ENCODE measurements around the gene AHRR.
"Not testable (repeated sequence)": the region's sequence is repeated elsewhere in the genome, so short reads cannot be mapped to it uniquely, and the experiment has no call there.

Gene AHRR

DNA sequence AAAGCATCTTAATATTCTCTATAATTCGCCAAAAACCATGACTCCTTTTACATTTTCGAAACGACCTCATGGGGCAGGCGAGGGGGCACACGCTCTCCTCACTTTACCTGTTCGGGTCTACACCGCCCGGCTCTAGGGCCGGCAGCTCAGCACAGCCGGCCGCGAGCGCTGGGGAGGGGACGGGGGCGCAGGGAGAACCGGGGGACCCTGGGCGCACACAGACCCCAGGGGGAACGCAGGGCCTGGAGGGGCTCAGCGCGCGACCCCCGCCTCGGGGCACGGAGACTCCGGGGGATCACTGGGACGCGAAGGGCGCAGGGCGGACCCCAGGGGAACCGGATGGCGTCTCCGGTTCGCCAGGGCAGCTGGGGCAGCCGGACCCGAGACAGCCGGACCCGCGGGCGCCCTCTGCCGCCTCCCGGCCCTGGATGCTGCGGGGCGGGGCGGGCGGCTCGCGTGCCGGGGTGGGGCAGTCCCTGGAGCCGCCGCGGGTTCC is at the start of gene AHRR:
TSS of gene AHRR (plus strand) at position 485 of the 496 bp plus-strand sequence. CDS start 22,189 bp downstream, outside the sequence.
- DNase-seq = peak; percentile 19

DNA sequence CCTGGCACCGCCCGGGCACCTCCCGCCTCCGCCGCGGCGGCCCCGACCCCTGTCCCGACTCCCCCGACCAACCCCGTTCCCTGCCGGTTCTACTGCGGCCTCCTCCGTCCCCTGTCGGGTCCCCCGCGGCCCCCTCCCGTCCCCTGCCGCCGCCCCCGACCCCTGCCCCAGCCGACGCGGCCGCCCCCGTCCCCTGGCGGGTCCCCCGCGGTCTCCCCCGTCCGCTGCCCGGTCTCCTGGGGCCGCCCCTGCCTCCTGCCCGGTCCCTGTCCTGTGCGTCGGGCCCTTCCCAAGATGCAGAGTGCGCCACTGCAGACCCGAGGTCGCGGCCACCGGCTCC is 49.7 kb upstream of the AHRR start:
- not testable (repeated sequence) for DNase-seq

DNA sequence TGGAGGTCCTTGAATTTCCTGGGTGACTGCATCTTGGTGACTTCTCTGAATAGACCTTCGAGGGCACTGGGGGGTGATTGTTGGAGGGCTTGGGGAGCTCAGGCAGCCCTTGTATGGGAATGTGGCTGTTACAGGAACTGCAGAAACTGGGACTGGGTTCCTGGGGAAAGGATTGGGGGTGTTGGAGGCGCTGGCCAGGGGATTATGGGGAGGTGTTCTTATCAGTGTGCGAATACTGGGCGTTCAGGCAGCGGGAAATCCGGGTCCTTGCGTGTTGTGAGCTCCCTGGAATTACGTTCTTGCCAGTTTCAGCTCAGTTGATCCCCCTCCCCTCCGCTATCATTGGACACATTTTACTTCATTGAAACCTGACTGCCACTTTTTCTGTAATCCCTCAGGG is 48.4 kb upstream of the AHRR start:
- DNase-seq = not testable (repeated sequence)

DNA sequence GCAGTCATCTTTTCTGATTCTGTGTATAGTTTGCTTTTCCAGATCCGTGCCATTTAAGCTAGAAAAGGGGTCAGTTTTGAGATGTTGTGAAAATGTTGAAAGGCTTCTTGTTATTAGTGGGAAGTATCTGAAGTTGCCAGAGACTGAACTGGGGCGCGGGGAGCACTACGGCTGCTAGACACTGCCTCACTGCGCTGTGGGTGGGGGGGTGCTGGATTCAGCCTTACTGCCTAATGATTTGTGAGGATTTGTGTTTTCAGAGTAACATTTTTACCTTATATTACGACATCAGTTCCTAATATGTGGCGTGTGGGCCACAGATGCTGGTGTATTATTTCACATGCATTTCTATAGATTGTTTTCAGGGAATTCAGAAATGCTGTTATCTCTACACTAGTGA is 48.0 kb upstream of the AHRR start:
- DNase-seq = not testable (repeated sequence)

DNA sequence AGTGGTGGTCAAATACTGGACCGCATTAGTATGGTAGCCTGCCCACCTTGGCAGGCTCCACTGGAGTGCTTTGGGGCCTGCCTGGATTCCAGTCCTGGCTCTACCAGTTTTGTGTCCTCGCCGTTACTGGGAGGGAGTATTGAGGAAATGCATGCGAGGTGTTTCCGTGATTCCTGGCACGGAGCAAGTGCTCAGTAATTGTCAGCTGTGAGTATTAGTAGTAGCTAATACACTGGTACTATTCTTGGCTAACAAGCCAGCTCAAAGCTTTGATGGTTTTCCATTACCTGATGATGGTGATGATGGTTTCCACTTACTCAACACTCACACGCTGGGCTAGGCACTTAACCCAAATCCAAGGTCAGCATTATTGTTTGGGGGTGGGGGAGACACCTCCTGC is 47.2 kb upstream of the AHRR start:
- not testable (repeated sequence) for DNase-seq

DNA sequence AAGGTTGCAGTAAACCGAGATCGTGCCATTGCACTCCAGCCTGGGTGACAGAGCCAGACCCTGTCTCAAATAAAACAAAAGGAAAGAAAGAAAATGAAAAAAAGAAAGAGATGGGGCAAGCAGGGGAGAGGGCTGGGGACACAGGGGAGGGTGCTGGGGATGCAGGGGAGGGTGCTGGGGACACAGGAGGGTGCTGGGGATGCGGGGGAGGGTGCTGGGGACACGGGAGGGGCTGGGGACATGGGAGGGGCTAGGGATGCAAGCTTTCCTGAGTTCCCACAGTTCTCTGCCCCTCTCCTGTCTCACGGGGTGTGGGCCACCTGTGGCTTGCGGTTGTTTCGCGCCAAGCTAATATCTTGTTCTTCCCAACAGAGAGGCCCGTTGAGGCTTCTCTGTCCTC is 42.9 kb upstream of the AHRR start:
- DNase-seq = no peak

DNA sequence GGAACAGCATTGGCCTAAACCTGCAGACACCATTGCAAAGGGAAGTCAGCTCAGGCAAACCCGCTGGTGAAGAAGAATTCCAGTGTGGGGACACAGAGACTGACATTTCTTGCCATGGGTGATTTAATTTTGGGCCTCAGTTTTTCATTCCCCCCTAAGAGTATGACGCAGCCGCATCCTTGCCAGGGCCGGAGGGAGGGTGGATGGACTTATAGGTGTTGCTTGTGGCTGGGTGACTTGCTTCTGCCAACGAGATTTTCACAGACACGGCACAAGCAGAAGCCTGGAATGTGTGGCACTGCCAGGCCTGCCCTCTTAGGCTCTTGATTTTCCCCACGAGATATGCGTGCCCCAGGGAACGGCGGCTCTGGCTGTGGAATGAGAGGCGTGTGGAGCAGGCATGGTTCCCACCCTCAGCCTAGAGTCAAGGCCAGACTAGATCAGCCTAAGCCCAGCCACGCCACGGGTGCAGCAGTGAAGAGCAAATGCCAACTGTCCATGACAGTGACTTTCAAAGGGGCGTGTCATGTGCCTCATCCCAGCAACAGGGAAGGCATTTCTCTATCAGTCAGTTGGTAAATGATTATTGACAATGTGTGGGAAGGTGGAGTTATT is 42.4 kb upstream of the AHRR start:
- not testable (repeated sequence) for DNase-seq

DNA sequence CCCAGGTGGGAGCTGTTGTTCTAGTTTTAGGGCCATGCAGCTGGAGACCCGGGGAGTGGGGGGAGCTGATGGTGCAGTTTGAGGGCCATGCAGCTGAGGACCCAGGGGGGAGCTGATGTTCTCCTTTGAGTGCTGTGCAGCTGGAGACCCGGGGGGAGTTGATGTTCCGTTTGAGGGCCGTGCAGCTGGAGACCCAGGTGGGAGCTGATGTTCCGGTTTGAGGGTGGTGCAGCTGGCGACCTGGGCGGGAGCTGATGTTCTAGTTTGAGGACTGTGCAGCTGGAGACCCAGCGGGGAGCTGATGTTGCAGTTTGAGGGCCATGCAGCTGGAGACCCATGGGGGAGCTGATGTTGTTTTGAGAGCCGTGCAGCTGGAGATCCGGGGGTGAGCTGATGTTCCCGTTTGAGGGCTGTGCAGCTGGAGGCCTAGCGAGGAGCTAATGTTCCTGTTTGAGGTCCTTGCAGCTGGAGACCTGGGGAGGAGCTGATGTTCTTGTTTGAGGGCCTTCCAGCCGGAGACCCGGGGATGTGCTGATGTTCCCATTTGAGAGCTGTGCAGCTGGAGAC is 35.4 kb upstream of the AHRR start:
- DNase-seq = no peak

DNA sequence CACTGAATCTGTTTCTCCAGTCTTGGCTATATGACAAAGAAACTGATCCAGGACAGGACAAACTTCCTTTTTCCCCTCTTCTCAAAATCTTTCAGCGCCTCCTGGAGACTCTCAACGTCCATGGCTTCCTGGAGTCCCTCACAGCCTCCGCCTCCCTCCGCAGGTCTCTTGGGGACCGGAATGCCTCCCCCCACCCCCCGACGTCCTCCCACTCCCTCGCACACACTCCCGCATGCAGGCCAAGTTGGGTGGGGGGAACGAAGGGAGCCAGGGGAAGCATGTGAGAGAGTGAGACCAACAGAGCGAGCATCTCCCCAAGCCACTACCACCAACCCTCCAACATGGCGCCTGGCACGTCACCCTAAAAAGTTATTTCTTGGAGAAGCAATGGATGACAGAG is 31.3 kb upstream of the AHRR start:
- DNase-seq = not testable (repeated sequence)

DNA sequence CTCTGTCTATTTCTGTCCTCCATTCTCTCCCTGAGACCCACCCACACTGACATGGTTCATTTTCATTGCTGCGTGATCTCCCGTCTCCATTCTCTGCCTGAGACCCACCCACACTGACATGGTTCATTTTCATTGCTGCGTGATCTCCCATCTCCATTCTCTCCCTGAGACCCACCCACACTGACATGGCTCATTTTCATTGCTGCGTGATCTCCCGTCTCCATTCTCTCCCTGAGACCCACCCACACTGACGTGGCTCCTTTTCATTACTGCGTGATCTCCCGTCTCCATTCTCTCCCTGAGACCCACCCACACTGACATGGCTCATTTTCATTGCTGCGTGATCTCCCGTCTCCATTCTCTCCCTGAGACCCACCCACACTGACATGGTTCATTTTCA is 30.2 kb upstream of the AHRR start:
- DNase-seq = not testable (repeated sequence)

DNA sequence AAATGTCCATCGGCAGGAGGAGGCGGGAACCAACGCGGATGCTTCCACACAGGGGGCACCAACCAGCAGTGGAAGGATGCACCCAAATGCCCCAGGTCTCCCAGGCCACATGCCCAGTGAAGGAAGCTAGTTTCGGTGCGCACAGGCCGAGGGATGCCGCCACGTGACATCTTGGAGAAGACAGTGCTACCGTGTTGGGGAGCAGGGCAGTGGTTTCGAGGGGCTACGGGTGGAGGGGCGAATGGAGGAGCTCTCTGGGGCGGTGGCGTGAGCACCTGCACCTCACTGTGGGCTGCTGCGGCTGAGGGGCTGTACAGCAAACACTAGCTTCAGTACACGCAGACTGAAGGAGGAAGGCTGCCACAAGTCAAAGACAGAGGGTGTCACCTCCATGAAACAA is 26.7 kb upstream of the AHRR start:
- DNase-seq = not testable (repeated sequence)

DNA sequence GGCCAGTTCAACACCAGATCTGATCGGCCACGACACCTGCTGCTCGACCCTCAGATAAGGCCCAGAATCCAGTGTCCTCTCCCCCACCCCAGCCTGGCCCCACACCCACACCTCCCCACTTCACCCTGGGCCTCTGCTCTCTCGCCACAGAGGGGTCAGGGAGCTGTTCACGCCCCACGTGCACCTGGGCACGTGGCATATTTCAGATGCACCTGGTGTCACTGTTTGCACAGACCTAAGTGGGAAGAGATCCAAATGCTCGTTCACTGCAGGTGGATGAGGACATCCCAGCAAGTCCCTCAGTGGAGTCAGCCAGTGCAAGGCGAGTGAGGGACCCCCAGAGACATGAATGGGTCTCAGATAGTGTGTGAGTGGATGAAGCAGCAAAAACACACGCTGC is 25.3 kb upstream of the AHRR start:
- DNase-seq = not testable (repeated sequence)

DNA sequence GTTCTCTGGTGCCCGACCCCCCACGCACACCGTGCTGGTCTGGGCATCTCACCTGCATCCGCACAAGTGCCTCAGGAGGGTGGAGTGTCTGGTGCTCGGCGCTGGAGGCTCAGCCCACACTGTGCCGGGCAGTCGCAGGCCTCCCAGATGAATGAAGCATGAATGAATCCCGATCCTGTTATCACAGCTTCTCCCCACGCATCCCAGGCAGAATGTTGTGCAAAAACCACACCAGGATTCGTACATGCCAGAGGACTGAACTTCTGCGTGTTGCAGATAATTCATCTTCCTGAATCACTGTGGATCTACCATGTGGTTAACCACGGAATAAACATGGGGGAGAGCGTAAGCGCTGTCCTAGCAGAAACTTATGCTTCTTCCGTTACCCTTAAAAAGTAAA is 24.6 kb upstream of the AHRR start:
- DNase-seq = not testable (repeated sequence)

DNA sequence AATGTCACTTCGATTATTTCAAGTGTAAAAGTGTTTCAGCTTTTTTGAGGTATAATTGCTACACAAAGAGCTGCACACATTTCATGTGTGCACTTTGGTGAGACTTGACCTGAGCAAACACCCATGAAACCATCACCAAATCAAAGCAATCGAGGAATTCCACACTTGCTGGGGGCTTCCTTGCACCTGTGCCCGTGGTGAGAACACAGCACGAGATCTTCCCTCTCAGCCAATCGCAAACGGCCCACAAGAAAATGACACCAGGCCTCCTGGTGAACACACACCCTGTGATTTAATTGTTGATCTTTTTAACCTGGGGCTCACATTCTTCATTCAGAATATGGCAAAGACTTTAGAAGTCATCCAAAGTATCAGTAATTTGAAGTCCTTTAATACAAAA is 24.1 kb upstream of the AHRR start:
- not testable (repeated sequence) for DNase-seq

DNA sequence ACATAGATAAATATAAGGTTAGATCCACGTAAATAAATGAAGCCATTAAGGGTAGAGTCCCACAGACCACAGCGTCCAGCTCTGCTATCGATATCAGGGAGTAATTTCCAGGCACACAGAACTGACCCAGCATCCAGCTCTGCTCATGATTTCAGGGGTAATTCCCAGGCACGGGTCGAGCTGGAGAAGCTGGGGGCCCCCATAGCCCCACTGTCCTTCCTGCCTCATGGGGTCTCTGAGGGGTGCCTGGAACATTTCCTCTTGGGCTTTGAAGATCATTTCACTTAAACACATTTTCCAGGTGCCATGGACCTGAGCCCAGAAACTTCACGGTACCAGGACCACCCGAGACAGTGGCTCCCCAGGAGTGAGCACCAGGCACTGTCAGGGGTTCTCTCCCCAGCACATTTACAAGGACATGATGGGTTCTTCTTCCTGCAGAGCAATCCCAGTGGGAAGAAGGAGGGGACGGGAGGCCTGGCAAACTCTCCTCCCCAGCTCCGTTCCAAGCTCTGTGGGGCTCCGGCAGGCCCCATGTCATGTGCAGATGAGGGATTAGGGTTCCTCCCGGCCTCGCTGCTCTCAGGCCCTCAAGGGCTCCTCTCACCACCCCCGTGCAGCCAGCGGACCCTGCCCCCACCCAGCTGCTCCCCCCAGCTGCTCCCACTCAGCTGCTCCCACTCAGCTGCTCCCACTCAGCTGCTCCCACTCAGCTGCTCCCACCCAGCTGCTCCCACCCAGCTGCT is 23.4 kb upstream of the AHRR start:
- not testable (repeated sequence) for DNase-seq

DNA sequence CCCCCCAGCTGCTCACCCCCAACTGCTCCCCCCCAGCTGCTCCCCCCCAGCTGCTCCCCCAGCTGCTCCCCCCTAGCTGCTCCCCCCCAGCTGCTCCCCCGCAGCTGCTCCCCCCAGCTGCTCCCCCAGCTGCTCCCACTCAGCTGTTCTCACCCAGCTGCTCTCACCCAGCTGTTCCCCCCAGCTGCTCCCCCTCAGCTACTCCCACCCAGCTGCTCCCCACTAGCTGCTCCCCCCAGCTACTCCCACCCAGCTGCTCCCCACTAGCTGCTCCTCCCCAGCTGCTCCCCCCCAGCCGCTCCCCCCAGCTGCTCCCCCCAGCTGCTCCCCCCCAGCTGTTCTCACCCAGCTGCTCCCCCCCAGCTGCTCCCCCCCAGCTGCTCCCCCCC is 22.8 kb upstream of the AHRR start:
- DNase-seq = no peak

DNA sequence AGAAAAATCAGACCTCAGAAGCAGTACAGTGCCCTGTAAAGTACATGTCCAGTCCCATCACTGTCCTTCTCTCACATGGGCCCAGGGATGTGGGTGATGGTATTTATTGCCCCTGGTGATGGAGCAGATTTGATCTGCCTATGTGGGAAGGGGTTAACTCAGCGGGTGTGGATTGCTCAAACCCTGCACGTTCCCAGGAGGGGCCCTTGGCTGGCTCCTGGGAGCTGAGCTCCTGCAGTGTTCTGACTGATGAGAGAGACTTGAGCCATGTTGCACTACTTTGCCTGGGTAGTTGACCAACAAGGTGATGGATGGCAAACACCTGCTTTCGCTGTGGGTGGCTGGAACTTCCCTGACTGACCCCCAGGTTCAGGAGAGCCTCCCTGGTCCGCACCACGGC is 21.6 kb upstream of the AHRR start:
- DNase-seq = not testable (repeated sequence)

DNA sequence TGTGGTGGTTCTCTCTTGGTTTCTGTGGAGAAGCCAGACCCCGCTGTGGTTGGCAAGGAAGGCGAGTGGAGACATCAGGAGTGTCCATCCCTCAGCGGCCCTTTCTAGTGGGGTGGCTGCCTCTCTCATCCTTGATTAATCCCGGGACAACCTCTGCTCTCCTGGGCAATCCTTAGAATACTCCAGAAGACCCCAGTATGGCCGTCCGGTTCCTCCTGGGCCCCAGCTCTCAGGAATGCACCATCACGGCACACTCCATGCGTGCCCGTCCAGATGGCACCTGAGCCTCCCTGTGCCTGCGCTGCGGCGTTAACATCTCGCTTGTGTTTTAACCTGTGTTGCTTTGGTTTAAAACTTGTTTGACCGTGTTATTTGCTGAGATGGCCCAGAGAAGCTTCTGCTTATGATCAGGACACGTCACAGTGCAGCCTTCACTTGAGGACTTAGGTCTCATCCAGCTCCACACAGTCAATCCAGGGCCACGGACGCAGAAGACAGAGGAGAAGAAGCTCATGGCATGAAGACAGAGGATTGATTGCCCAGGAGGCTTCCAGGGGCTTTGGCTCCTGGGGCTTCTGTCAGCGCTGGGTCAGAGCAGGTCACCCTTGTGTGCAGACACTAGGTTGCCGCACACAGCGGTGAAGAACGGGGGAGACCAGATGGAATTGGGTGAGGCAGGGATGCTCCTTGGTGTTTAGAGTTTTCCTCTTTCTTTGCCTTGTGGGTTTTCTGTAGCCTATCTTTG is 20.7 kb upstream of the AHRR start:
- DNase-seq = not testable (repeated sequence)

DNA sequence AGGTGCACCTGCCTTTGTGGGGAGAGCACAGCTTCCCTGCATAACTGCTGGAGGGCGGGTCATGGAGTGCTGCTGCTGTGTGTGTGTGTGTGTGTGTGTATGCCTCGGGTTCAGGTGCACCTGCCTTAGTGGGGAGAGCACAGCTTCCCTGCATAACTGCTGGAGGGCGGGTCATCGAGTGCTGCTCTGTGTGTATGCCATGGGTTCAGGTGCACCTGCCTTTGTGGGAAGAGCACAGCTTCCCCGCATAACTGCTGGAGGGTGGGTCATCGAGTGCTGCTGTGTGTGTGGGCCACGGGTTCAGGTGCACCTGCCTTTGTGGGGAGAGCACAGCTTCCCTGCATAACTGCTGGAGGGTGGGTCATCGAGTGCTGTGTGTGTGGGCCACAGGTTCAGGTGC is 19.1 kb upstream of the AHRR start:
- DNase-seq = not testable (repeated sequence)

DNA sequence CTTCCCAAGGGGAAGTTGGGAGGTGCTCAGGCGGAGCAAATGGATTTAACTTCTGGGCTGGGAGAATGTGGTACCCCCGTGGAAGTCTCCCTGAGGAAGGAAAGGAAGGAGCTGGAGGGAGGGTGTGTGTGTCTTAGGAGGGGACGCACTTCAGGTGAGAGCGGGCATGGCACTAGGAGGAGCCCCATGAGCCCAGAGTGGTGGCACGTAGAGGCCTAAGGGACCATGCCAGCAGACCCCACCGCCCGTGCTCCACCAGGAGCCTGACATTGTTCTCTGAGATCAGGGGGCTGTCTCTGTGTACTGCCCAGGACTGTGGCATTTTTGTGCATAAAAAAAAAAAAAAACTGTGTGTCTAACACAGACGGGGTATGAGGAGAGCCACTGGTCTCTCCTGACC is 18.5 kb upstream of the AHRR start:
- no peak for DNase-seq

DNA sequence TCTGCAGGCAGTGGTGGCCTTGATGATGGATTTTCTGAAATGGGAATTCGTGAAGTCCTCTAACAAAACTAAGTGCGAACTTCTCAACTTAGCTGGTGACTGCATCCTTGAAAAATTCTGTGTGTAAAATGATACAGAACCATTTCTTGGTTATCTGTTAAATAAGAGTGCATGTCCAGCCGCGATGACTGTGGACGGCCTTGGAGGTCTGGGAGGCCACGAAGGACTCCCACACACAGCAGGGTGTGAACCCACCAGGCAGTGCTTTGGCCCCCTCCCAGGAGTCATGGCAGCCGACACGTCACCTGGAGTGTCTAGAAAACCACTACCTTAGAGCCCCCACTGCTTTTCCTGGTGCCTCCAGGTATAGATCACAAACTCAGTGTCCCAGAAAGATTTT is 17.8 kb upstream of the AHRR start:
- not testable (repeated sequence) for DNase-seq

DNA sequence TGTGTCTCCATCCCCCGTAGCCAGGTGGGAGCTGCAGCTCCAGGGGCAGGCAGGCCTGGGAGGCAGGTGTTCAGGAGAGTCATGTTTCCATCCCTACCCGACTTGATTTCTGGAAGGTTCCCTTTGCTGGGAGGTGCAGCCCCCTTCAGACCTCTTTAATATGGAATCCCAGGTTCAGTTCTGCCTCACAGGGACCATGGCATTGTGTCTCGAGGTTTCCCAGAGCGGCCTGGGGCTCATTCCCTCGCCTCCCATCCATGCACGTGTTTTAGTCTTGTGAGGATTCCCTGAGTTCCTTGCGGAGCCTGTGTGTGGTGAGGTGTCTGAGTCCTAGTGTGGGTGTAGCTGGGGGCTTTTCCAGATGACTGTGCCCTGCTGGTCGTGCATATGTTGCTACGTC is 16.5 kb upstream of the AHRR start:
- no peak for DNase-seq

DNA sequence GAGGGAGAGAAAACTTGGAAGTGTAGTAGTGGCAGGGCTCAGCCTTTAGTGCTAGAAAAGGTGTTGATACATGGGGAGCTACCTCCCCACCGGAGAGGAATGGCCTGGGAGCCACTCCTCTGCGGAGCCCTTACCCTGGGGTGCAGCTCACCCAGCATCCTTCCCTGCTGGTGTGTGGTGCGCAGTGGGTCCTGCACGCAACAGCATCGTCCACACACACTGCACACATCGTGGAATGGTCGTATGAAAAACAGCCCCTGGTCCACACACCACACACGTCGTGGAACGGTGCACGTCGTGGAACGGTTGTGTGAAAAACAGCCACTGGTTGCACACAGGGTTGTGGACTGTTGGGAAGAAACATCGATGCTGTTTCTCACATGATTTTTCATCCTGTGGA is 16.1 kb upstream of the AHRR start:
- no peak for DNase-seq
